Thyroid gland (tissue), 4 donors: ENCODE measurements around the gene MEGF6. TPM values are rescaled to one million over a fixed set of nuclear protein-coding genes. Genes with fewer than 3 reads are reported as not detected.

Experiments
- DNase-seq, 2 donors: peaks; one replicate each; pipeline ENCODE4 v3.0.0-alpha.2; 2019
- H3K27ac ChIP-seq, 3 donors: fragments of 200-600 bp; sonication (generic); 1 replicate in 2 of 3; 2 replicates in 1 of 3; pipeline ENCODE4 v1.5.1; 2016 to 2019; ENCODE audit warnings: mild to moderate bottlenecking in 1 of 3, moderate library complexity in 1 of 3
- H3K27me3 ChIP-seq: fragments of 200-600 bp; sonication (generic); one replicate; pipeline ENCODE4 v1.5.1; 2019
- H3K36me3 ChIP-seq, 2 donors: fragments of 200-600 bp; sonication (generic); one replicate each; pipeline ENCODE4 v1.5.1; 2016 to 2019
- H3K4me1 ChIP-seq, 2 donors: fragments of 200-600 bp; sonication (generic); one replicate each; pipeline ENCODE4 v1.5.1; 2017 to 2019
- H3K4me3 ChIP-seq, 3 donors: fragments of 200-600 bp; sonication (generic); replicated peaks in 1 of 3; 1 replicate in 2 of 3; 2 replicates in 1 of 3; pipeline ENCODE4 v1.5.1; 2016; ENCODE audit warnings: mild to moderate bottlenecking in 1 of 3
- H3K9me3 ChIP-seq: fragments of 200-600 bp; sonication (generic); one replicate; pipeline ENCODE4 v1.5.1; 2017
- POLR2A ChIP-seq, 2 donors: fragments of 450-650 bp; IDR thresholded peaks; one replicate each; pipeline ENCODE4 v1.6.1; 2017; ENCODE audit warnings: antibody characterized with exemption in 2 of 2, mild to moderate bottlenecking in 2 of 2, moderate library complexity in 1 of 2
- WGBS, 2 donors: methylation state at CpG; one replicate each; pipeline ENCODE4 v1.1.5; 2017; 5-methylcytosine and 5-hydroxymethylcytosine counted together
- intact Hi-C: fragments of 100-400 bp; cut with DNase I; formaldehyde crosslinking; loops from one replicate; pipeline ENCODE4 v1.15.1; 2023
- total RNA-seq, 4 donors: library from RNA; depleted of rRNA; stranded (reverse); fragments of >200 nt; gene quantifications; one replicate each; pipeline ENCODE4 v1.2.3, GENCODE V29; 2016
- TF ChIP-seq, protein P1 (sequence below), 6 experiments: fragments of 200-600 bp in 3 of 6; fragments of 450-650 bp in 3 of 6; sonication (generic) in 3 of 6; IDR thresholded peaks; one replicate each; pipeline ENCODE4 v1.5.1; 2016 to 2019; ENCODE audit warnings: antibody characterized with exemption in 6 of 6, mild to moderate bottlenecking in 2 of 6, inconsistent platforms in 1 of 6, moderate library complexity in 1 of 6

Gene MEGF6
- total RNA-seq, 4 donors from 2014 or later: 9.4 to 25.8 (median 21.8) TPM

DNA sequence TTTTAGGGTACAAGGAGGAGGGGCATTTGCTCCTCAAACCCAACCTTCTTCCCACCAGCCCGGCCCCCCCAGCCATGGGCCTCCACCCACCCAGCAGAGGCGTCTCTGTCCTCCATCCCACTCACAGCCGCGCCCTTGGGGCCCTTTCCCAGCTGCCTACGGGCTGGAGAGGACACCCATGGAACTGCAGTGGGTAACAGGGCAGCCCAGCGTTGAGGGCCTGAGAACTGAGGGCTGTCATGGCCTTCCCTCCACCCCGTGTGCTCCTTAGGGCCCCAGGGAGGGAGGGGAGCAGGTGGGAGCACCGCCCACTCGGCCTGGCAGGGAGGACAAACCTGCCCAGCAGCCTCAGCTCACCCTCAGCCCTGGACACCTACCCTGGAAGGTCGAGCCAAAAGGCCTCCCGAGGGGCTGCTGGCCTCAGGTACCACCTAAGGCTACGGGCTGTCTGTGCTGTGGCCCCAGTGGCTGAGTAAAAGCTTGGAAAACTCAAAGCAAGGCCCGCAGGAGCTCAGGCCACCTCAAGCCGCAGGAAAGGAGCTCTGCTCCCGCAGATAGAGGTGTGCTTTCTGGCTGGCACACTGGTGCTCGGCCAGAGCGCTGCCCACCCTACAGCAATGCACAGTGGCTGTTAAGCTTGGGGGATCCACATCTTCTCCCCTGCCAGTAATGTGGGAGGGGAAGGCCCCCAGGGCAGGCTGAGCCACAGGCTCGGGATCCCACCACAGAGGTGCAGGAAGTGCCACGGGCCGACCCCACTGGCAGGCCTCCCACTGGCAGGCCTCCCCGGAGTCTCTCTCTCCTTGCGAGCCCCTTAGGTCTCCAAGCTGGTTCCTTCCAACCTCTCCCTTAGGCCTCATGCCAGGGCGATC lies 159.1 kb downstream of the MEGF6 start:
- Histone ChIP-seq H3K4me3 (no peak overlapping the region), H3K27me3 (no peaks in the 10 kb centered on the region), H3K27ac (no peak overlapping the region), H3K9me3 (no peaks in the 10 kb centered on the region), H3K4me1 (peaks cover 10 to 12% of the 10 kb centered on the region in 2 donors), H3K36me3 (no peaks in the 10 kb centered on the region)
- no peak for TF ChIP-seq POLR2A (IDR thresholded peaks at IDR 0.05)
- TF ChIP-seq, protein P1, sequence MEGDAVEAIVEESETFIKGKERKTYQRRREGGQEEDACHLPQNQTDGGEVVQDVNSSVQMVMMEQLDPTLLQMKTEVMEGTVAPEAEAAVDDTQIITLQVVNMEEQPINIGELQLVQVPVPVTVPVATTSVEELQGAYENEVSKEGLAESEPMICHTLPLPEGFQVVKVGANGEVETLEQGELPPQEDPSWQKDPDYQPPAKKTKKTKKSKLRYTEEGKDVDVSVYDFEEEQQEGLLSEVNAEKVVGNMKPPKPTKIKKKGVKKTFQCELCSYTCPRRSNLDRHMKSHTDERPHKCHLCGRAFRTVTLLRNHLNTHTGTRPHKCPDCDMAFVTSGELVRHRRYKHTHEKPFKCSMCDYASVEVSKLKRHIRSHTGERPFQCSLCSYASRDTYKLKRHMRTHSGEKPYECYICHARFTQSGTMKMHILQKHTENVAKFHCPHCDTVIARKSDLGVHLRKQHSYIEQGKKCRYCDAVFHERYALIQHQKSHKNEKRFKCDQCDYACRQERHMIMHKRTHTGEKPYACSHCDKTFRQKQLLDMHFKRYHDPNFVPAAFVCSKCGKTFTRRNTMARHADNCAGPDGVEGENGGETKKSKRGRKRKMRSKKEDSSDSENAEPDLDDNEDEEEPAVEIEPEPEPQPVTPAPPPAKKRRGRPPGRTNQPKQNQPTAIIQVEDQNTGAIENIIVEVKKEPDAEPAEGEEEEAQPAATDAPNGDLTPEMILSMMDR (IDR thresholded peaks at IDR 0.05): no peak
- WGBS, 2 donors: 46 to 74% methylated on average over 2 to 7 of the region's 23 CpGs
- DNase-seq: no peak
- intact Hi-C loops: loop anchor here (2.0 to 10.0 kb wide), 4 partner anchors 29 to 350 kb away; no protein-coding TSS in a partner anchor

DNA sequence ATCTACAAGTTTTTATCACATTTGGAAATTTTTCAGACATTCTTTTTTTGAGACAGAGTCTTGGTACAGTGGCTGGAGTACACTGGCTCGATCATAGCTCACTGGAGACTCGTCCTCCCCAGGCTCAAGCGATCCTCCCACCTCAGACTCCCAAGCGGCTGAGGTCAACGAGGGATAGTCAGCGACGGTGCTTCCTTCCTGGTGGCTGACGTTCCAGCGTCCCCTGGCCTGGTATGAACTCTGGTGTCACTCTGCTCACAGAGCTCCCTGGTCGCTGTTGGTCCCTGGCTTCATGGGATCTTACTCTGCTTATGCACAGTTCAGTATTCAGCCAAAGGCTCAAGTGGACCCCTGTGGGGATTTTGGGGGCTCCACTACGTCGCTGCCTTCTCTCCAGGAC lies 160.3 kb downstream of the MEGF6 start:
- DNase-seq: no peak
- 80 to 85% methylated on average over 12 of the region's 12 CpGs for WGBS, 2 donors
- Histone ChIP-seq H3K9me3 (no peaks in the 10 kb centered on the region), H3K36me3 (no peaks in the 10 kb centered on the region), H3K27me3 (no peaks in the 10 kb centered on the region), H3K27ac (no peak overlapping the region), H3K4me3 (no peak overlapping the region), H3K4me1 (peaks cover 10 to 12% of the 10 kb centered on the region in 2 donors)
- intact Hi-C loops: loop anchor here (5.0 to 10.0 kb wide), 3 partner anchors 171 to 351 kb away; no protein-coding TSS in a partner anchor
- TF ChIP-seq, protein P1 (IDR thresholded peaks at IDR 0.05): no peak
- TF ChIP-seq POLR2A (IDR thresholded peaks at IDR 0.05): no peak

DNA sequence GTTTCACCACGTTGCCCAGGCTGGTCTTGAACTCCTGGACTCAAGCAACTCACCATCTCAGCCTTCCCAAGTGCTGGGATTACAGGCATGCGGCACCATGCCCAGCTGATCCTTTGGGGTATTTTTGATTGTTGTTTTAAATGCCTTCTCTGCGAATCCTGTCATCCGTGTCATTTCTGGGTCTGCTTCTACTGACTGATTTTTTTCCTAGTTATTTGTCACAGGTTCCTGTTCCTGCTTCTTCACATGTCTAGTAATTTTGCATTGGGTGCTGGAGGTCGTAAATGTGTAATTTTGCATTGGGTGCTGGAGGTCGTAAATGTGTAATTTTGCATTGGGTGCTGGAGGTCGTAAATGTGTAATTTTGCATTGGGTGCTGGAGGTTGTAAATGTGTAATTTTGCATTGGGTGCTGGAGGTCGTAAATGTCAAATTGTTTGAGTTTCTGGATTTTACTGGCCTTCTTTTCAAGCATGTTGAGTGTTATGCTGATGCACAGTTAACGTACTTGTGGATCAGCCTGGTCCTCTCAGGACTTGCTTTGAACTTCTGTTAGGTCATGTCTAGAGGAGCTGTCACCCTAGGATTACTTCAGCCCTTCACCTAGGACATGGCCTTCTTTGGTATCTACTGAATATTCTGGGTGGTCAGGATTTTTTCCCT lies 161.0 kb downstream of the MEGF6 start:
- Histone ChIP-seq H3K9me3 (no peaks in the 10 kb centered on the region), H3K4me3 (no peak overlapping the region), H3K36me3 (no peaks in the 10 kb centered on the region), H3K4me1 (peaks cover 10 to 12% of the 10 kb centered on the region in 2 donors), H3K27ac (no peak overlapping the region), H3K27me3 (no peaks in the 10 kb centered on the region)
- 84 to 85% methylated on average over 9 of the region's 9 CpGs for WGBS, 2 donors
- DNase-seq: no peak
- no peak for TF ChIP-seq POLR2A (IDR thresholded peaks at IDR 0.05)
- TF ChIP-seq, protein P1 (IDR thresholded peaks at IDR 0.05): no peak
- intact Hi-C loops: loop anchor here (5.0 to 10.0 kb wide), 3 partner anchors 172 to 352 kb away; no protein-coding TSS in a partner anchor

DNA sequence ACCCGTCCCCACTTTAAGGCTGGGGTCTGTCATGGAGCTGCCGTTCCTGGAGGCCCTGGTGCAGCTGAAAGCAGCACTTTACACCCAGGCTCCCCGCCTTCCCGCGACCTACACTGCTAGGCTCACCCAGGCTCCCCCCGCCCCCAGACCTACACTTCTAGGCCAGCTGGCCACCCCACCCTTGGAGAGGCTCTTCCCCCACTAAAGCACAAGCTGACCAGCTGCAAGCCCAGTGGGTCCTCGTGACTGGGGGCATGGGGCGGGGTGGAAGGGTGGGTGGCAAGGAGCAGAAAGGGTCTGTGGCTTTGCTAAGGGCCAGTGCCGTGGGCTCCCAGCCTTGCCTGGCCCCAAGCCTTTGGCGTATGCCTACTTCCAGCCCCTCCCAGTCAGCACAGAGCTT lies 166.6 kb downstream of the MEGF6 start:
- TF ChIP-seq, protein P1 (IDR thresholded peaks at IDR 0.05): no peak
- TF ChIP-seq POLR2A (IDR thresholded peaks at IDR 0.05): no peak
- no peaks in the 10 kb centered on the region for H3K36me3 ChIP-seq
- H3K4me3 ChIP-seq: no peak overlapping the region
- H3K27me3 ChIP-seq: no peaks in the 10 kb centered on the region
- 73 to 82% methylated on average over 10 of the region's 10 CpGs for WGBS, 2 donors
- no peaks in the 10 kb centered on the region for H3K4me1 ChIP-seq
- H3K9me3 ChIP-seq: no peaks in the 10 kb centered on the region
- DNase-seq: no peak
- intact Hi-C loops: no loop called here
- no peak overlapping the region for H3K27ac ChIP-seq

DNA sequence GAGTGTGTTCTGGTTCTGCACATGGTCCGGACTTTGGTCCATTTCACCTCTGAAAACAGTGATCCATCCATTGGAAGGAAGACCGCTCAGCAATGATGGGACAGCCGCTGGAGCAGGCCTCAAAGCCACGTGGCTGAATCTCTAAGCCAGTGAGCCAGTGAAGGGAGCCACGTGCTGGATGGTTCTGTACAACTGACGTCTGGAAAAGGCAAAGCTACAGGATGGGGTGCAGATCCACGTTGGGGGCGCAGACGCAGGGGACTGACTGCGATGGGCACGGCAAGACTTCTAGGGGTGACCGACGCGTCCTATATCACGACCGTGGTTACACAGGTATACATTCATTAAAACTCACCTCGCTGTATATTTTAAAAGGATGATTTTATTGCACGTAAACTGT lies 167.0 kb downstream of the MEGF6 start:
- DNase-seq: no peak
- TF ChIP-seq POLR2A (IDR thresholded peaks at IDR 0.05): no peak
- TF ChIP-seq, protein P1 (IDR thresholded peaks at IDR 0.05): no peak

More for the DNA sequence above, 167.0 kb downstream of the MEGF6 start:
- H3K9me3 ChIP-seq: no peaks in the 10 kb centered on the region
- intact Hi-C loops: no loop called here
- 90 to 95% methylated on average over 18 of the region's 18 CpGs for WGBS, 2 donors
- no peaks in the 10 kb centered on the region for H3K27me3 ChIP-seq
- no peak overlapping the region for H3K4me3 ChIP-seq
- no peak overlapping the region for H3K27ac ChIP-seq
- no peaks in the 10 kb centered on the region for H3K36me3 ChIP-seq
- no peaks in the 10 kb centered on the region for H3K4me1 ChIP-seq
